A673 (cell line): ENCODE results near the gene ZNF611.

Experiments used
- EZH2 ChIP-seq: fragments of 200-600 bp; sonication (generic); IDR thresholded peaks from 2 replicates; pipeline ENCODE4 v1.6.1; 2017; ENCODE audit warnings: borderline replicate concordance, low read depth, mild to moderate bottlenecking, mixed read lengths, antibody characterized with exemption, low read length; ENCODE audit not compliant: poor library complexity, severe bottlenecking
- TF ChIP-seq, protein P1 (sequence below): fragments of 300-800, 200-600 bp; sonication (generic); conservative IDR thresholded peaks from 2 replicates; pipeline ENCODE4 v1.5.1; 2017; ENCODE audit warnings: low read depth, mild to moderate bottlenecking, antibody characterized with exemption, low read length, moderate library complexity, mixed read lengths

DNA sequence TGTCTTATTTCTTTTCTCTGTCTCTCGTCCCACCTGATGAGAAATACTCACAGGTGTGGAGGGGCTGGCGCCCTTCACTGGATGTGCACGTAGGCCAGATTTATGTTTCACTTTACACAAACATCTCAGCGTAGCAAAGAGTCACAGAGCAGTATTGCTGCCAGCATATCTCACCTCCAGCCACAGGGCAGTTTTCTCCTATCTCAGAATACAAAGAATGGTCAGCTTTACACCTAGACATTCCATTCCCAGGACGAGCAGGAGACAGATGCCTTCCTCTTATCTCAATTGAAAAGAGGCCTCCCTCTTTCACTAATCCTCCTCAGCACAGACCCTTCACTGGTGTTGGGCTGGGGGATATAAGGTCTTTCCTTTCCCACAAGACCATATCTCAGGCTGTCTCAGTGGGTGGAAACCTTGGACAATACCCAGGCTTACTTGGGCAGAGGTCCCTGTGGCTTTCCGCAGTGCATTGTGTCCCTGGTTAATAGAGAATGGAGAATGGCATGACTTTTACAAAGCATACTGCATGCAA, 7.2 kb upstream of the ZNF611 start:
- TF ChIP-seq, protein P1, sequence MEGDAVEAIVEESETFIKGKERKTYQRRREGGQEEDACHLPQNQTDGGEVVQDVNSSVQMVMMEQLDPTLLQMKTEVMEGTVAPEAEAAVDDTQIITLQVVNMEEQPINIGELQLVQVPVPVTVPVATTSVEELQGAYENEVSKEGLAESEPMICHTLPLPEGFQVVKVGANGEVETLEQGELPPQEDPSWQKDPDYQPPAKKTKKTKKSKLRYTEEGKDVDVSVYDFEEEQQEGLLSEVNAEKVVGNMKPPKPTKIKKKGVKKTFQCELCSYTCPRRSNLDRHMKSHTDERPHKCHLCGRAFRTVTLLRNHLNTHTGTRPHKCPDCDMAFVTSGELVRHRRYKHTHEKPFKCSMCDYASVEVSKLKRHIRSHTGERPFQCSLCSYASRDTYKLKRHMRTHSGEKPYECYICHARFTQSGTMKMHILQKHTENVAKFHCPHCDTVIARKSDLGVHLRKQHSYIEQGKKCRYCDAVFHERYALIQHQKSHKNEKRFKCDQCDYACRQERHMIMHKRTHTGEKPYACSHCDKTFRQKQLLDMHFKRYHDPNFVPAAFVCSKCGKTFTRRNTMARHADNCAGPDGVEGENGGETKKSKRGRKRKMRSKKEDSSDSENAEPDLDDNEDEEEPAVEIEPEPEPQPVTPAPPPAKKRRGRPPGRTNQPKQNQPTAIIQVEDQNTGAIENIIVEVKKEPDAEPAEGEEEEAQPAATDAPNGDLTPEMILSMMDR: no peak
- no peak for TF ChIP-seq EZH2
